Measurements from ENCODE around the gene DCP1B. TPM values are rescaled to one million over a fixed set of nuclear protein-coding genes. Genes with fewer than 3 reads are reported as not detected.
"Not testable (repeated sequence)": the region's sequence is repeated elsewhere in the genome, so short reads cannot be mapped to it uniquely, and the experiment has no call there.

Gene DCP1B
- total RNA-seq, 1 donor from 2014 or later, result 14.4 TPM

GRCh38 chr12:1947081-1947480, 57.2 kb downstream of the DCP1B start:
- Mint-ChIP-seq H3K27ac (ENCODE audit: unreplicated experiment) (no peak overlapping the region), H3K36me3 (ENCODE audit: unreplicated experiment) (peaks cover 79% of the 10 kb centered on the region), H3K4me1 (ENCODE audit: unreplicated experiment) (no peaks in the 10 kb centered on the region), H3K27me3 (ENCODE audit: unreplicated experiment) (no peaks in the 10 kb centered on the region), H3K9me3 (ENCODE audit: unreplicated experiment) (peaks cover 4% of the 10 kb centered on the region), H3K4me3 (ENCODE audit: unreplicated experiment) (no peak overlapping the region)
- no peak for TF ChIP-seq CTCF (IDR thresholded peaks at IDR 0.05)
- DNase-seq (ENCODE audit: extremely low spot score, unreplicated experiment), result no peak

DNA sequence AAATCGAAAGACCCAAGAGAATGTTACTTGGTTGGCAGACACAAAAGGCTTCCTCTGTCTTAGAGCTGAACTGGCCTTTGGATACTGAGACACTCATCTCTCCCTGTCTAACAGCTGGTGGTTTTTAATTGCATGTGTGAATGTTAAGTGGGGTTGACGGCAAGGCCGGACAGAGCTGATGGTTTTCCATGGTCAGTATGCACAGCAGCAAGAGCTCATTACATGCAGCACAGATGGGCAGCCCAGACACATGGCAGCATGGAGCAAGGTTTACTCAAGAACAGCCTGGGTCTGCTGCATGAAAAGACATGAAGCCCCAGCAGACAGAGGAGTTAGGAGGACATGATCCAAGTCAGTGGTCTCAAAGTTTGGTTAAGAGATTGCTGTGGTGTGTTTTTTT, 58.0 kb downstream of the DCP1B start:
- H3K9me3 Mint-ChIP-seq (ENCODE audit: unreplicated experiment), result peaks cover 4% of the 10 kb centered on the region
- H3K27me3 Mint-ChIP-seq (ENCODE audit: unreplicated experiment), result no peaks in the 10 kb centered on the region
- H3K36me3 Mint-ChIP-seq (ENCODE audit: unreplicated experiment), result peaks cover 75% of the 10 kb centered on the region
- no peak for TF ChIP-seq CTCF (IDR thresholded peaks at IDR 0.05)
- no peak overlapping the region for H3K4me3 Mint-ChIP-seq (ENCODE audit: unreplicated experiment)
- no peak overlapping the region for H3K27ac Mint-ChIP-seq (ENCODE audit: unreplicated experiment)
- H3K4me1 Mint-ChIP-seq (ENCODE audit: unreplicated experiment), result no peaks in the 10 kb centered on the region
- no peak for DNase-seq (ENCODE audit: extremely low spot score, unreplicated experiment)

DNA sequence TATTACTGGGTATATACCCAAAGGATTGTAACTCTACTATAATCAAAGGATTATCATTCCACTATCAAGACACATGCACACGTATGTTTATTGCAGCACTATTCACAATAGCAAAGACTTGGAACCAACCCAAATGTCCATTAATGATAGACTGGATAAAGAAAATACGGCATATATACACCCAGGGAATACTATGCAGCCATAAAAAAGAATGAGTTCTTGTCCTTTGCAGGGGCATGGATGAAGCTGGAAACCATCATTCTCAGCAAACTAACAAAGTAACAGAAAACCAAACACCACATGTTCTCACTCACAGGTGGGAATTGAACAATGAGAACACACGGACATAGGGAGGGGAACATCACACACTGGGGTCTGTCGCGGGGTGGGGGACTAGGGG, 58.8 kb downstream of the DCP1B start:
- peaks cover 80% of the 10 kb centered on the region for H3K36me3 Mint-ChIP-seq (ENCODE audit: unreplicated experiment)
- not testable (repeated sequence) for H3K4me3 Mint-ChIP-seq (ENCODE audit: unreplicated experiment); H3K4me1 Mint-ChIP-seq (ENCODE audit: unreplicated experiment); H3K27ac Mint-ChIP-seq (ENCODE audit: unreplicated experiment); H3K9me3 Mint-ChIP-seq (ENCODE audit: unreplicated experiment); DNase-seq (ENCODE audit: extremely low spot score, unreplicated experiment); H3K27me3 Mint-ChIP-seq (ENCODE audit: unreplicated experiment)

DNA sequence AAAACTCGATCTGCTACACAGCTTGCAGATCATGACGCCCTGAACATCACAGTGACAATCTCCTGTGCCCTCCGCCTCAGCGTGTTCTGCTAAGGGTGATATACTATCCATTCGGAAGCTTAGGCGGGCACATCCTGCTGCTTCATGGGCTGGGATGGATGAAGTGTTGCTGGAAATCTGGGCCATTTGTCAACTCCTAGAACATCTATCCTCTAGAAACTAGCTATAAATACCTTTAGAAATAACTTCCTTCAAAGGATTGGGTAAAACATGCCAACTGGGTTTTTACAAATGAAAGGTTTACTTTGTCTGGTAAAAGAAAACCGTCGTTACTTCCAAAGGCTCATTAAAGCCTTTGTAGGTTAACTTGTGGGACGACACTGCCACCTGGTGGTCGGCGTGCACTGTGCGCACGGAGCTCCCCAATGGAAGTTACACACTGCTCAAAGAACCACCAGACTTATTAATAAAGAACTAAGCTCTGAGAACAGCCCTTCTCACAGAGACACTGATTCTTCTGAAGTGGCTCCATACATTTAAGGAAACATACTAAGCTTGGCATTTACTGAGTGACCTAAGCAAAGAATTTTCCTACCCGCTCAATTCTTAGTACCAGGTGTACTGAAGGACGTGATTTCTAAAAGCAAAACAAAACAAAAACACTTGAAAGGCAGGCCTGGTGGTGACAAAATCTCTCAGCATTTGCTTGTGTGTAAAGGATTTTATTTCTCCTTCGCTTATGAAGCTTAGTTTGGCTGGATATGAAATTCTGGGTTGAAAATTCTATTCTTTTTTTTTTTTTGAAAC, 64.3 kb downstream of the DCP1B start:
- Mint-ChIP-seq H3K27me3 (ENCODE audit: unreplicated experiment) (no peaks in the 10 kb centered on the region), H3K27ac (ENCODE audit: unreplicated experiment) (no peak overlapping the region), H3K9me3 (ENCODE audit: unreplicated experiment) (peaks cover 4% of the 10 kb centered on the region), H3K36me3 (ENCODE audit: unreplicated experiment) (peaks cover 37% of the 10 kb centered on the region), H3K4me1 (ENCODE audit: unreplicated experiment) (peaks cover 19% of the 10 kb centered on the region), H3K4me3 (ENCODE audit: unreplicated experiment) (no peak overlapping the region)
- DNase-seq (ENCODE audit: extremely low spot score, unreplicated experiment), result peak; percentile 93
- peak; percentile 96 for TF ChIP-seq CTCF (IDR thresholded peaks at IDR 0.05)

DNA sequence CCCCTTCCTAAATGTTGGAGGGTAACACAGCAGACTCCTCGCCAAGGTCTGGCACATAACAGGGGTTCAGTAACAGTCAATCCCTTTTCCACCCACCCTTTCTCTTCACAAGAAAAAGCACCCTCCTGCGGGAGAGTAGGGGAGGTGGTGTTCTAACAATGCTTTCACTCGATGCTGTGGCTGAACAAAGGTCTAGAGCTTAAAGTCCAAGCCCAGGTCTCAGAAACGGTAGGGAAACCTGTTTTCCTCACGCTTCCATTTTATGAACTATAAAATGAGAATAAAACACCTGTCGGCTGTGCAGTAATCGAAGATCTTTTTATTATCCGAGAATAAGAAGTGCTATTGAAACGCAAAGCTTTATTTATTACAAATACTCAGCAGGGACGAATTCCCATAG, 64.9 kb downstream of the DCP1B start:
- no peak for TF ChIP-seq CTCF (IDR thresholded peaks at IDR 0.05)
- Mint-ChIP-seq H3K9me3 (ENCODE audit: unreplicated experiment) (peaks cover 4% of the 10 kb centered on the region), H3K4me1 (ENCODE audit: unreplicated experiment) (peaks cover 19% of the 10 kb centered on the region), H3K36me3 (ENCODE audit: unreplicated experiment) (peaks cover 31% of the 10 kb centered on the region), H3K27ac (ENCODE audit: unreplicated experiment) (no peak overlapping the region), H3K4me3 (ENCODE audit: unreplicated experiment) (no peak overlapping the region), H3K27me3 (ENCODE audit: unreplicated experiment) (no peaks in the 10 kb centered on the region)
- no peak for DNase-seq (ENCODE audit: extremely low spot score, unreplicated experiment)

All from osteocyte (in vitro differentiated cells).